Heart left ventricle (tissue), 13 donors: Measurements from ENCODE around the gene PPM1K.

Experiments
- POLR2A ChIP-seq, 2 donors: fragments of 450-650 bp; IDR thresholded peaks; one replicate each; pipeline ENCODE4 v1.6.1; 2017; ENCODE audit warnings: antibody characterized with exemption in 2 of 2, mild to moderate bottlenecking in 2 of 2, moderate library complexity in 2 of 2
- TF ChIP-seq, protein P1 (sequence below), 12 donors: fragments of 200-600 bp; sonication (generic) in 4 of 12; IDR thresholded peaks; one replicate each; pipeline versions ENCODE4 v1.5.0 to v1.8.0; 2018 to 2022; ENCODE audit warnings: antibody characterized with exemption in 12 of 12, mild to moderate bottlenecking in 5 of 12
- donor health status: ischemic (EF 13 %, LVEDD 7.1; RV severe dilation, severe dysfunction).
- donor health status: DM: no; HTN: yes; CAD: no.
- donor health status: DM: no; HTN: no; CAD: no.
- donor health status: ischemic (EF 25% LVEDD 6.9; RV normal size, moderate dysfunction).
- donor health status: ischemic (EF 25% LVEDD 5.7; RV mildly dilated, moderate dysfunction).
- donor health status: ischemic (EF 35%, LVEDD 5.7; RV mildly dilated, moderate dysfunction).
- donor health status: nonischemic (EF 11% LVEDD 7.7; RV severe dilation, severe dysfunction).
- donor health status: DM: yes; HTN: yes; CAD: no.
- donor health status: PGD.
- donor health status: ischemic (EF 29% LVEDD 5.4; RV normal size, mild dysfunction).
- donor health status: nonischemic (EF 23%, LVEDD 6.1; RV moderate dilation, normal function).

DNA sequence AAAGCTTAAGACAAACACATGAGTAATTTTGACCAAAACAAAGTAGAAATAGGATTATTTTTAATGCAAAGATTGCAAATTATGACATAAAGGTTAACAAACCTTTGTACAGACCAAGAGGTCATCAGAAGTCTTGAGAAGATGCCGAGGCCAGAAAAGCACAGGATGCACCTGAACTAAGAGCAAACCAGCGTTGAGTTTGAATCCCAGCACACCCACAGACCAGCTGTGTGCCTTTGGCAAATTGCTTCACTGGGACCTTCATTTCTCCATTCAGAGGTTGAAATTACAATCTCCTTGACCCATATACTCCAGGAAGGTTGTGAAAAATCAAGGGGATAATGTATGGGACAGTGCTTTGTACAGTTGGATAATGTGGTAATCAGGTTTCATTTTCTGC lies 56.6 kb downstream of the PPM1K start:
- no peak for TF ChIP-seq POLR2A (IDR thresholded peaks at IDR 0.05)
- TF ChIP-seq, protein P1, sequence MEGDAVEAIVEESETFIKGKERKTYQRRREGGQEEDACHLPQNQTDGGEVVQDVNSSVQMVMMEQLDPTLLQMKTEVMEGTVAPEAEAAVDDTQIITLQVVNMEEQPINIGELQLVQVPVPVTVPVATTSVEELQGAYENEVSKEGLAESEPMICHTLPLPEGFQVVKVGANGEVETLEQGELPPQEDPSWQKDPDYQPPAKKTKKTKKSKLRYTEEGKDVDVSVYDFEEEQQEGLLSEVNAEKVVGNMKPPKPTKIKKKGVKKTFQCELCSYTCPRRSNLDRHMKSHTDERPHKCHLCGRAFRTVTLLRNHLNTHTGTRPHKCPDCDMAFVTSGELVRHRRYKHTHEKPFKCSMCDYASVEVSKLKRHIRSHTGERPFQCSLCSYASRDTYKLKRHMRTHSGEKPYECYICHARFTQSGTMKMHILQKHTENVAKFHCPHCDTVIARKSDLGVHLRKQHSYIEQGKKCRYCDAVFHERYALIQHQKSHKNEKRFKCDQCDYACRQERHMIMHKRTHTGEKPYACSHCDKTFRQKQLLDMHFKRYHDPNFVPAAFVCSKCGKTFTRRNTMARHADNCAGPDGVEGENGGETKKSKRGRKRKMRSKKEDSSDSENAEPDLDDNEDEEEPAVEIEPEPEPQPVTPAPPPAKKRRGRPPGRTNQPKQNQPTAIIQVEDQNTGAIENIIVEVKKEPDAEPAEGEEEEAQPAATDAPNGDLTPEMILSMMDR (IDR thresholded peaks at IDR 0.05): no peak
